H1 (cell line): ENCODE measurements around the gene CFP. TPM values are rescaled to one million over a fixed set of nuclear protein-coding genes. Genes with fewer than 3 reads are reported as not detected.

ENCODE experiments used
- BACH1 ChIP-seq: IDR thresholded peaks from 2 replicates; pipeline ENCODE4 v1.6.1; 2012; ENCODE audit warnings: low read length, improper control_type of control experiment
- EP300 ChIP-seq, 2 experiments: IDR thresholded peaks; 1 replicate in 1 of 2; 2 replicates in 1 of 2; pipeline ENCODE4 v1.6.1; 2011 to 2012; ENCODE audit warnings: low read depth in 2 of 2, low read length in 2 of 2, mild to moderate bottlenecking in 2 of 2, borderline replicate concordance in 1 of 2, inconsistent platforms in 1 of 2, moderate library complexity in 1 of 2
- HDAC2 ChIP-seq, 2 experiments: fragments of 300-600 bp in 1 of 2; sonication (generic) in 1 of 2; IDR thresholded peaks; 2 replicates each; pipeline ENCODE4 v1.6.1; 2011 to 2012; ENCODE audit warnings: low read depth in 2 of 2, low read length in 2 of 2, mild to moderate bottlenecking in 2 of 2, moderate library complexity in 2 of 2, borderline replicate concordance in 1 of 2, inconsistent platforms in 1 of 2
- PHF8 ChIP-seq: fragments of 200-600 bp; sonication (generic); conservative IDR thresholded peaks from 2 replicates; pipeline ENCODE4 v1.7.1; 2012; ENCODE audit warnings: low read depth, mild to moderate bottlenecking, inconsistent platforms, low read length, moderate library complexity
- POLR2A ChIP-seq, 2 experiments: IDR thresholded peaks; 1 replicate in 1 of 2; 2 replicates in 1 of 2; pipeline ENCODE4 v1.6.1; 2011; ENCODE audit warnings: low read depth in 2 of 2, low read length in 2 of 2, mild to moderate bottlenecking in 2 of 2; ENCODE audit errors: control extremely low read depth in 1 of 2
- POLR2AphosphoS5 ChIP-seq: IDR thresholded peaks from 2 replicates; pipeline ENCODE4 v1.6.1; 2011; ENCODE audit warnings: low read depth, low read length
- SP1 ChIP-seq: IDR thresholded peaks from 2 replicates; pipeline ENCODE4 v1.6.1; 2011; ENCODE audit warnings: low read depth, low read length
- TAF1 ChIP-seq: IDR thresholded peaks from 2 replicates; pipeline ENCODE4 v1.6.1; 2011; ENCODE audit warnings: mild to moderate bottlenecking, low read depth, low read length
- TAF7 ChIP-seq: optimal IDR thresholded peaks from 2 replicates; pipeline ENCODE3; 2011; ENCODE audit warnings: low read depth, mild to moderate bottlenecking, inconsistent platforms, low read length, moderate library complexity, borderline replicate concordance
- polyA plus RNA-seq, 7 experiments: library from polyadenylated mRNA; depleted of rRNA in 3 of 7; stranded (reverse) in 5 of 7; unstranded in 2 of 7; fragments of >200 nt in 5 of 7; fragments of 200-250 nt in 2 of 7; gene quantifications; 1 replicate in 5 of 7; 2 replicates in 1 of 7; 4 replicates in 1 of 7; pipeline versions ENCODE4 v1.2.1 to v1.2.3, GENCODE V29; 2011 to 2013; ENCODE audit warnings: missing spikeins in 2 of 7, mixed read lengths in 2 of 7
- total RNA-seq: library from RNA; stranded (reverse); fragmentation: NEBNext Ultra II Directional; extraction: Animal tissue kit (Norgen Biotek cat#: 25700); gene quantifications from 2 replicates; pipeline ENCODE4 v1.2.1, GENCODE V29; 2021
- TF ChIP-seq, protein P1 (sequence below): IDR thresholded peaks from 2 replicates; pipeline ENCODE4 v1.6.1; 2012; ENCODE audit warnings: inconsistent platforms

The CFP gene
- total and polyA plus RNA-seq, 2 of the 8 experiments (the other 6 are each of a cell fraction or from before 2014, with no cell fraction given): 0.76 to 2.2 TPM

DNA sequence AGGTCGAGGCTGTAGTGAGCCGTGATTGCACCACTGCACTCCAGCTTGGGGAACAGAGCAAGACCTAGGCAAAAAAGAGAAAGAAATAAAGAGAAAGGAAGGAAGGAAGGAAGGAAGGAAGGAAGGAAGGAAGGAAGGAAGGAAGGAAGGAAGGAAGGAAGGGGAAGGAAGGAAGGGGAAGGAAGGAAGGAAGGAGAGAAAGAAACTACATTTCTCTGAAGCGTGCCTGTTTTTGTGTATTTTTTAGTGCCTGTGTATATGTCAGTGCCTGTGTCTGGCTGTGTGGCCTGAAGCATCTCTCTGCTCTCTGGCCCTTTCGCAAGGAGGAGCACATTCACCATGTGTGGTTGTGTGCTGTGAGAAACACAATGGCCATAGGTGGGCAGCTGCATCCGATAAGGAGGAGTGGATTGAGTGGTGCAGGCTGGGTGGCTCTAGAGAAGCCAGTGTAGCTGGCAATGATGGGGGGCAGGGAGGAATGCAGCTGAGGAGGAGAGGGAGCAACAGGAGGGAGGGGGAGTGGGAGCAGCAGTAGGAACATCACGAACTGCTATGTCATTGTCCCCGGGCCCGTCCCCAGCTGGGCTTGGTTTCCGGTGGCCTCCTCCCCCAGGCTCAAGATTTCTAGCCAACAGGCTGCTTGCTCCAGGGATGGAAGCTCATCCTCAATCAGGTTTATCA lies 21.5 kb downstream of the CFP start (continued):
- TF ChIP-seq BACH1 (peak; percentile 43), TAF1 (0 out of 2 replicates have a peak, but pooled peaks have one; percentile 26), HDAC2 (IDR thresholded peaks at IDR 0.05; ENCODE audit: borderline replicate concordance in 1 of 2, low read depth in 2 of 2, low read length in 2 of 2) (no peak), POLR2A (IDR thresholded peaks at IDR 0.05; ENCODE audit: control extremely low read depth in 1 of 2, low read depth in 2 of 2, low read length in 2 of 2) (0 out of 3 replicates have a peak, but pooled peaks of 1 of the 2 experiments have one; percentile 36), POLR2AphosphoS5 (peak; percentile 61; the same call in 1 of the 2 replicates), TAF7 (no peak), PHF8 (no peak), SP1 (0 out of 2 replicates have a peak, but pooled peaks have one; percentile 44), EP300 (IDR thresholded peaks at IDR 0.05; ENCODE audit: borderline replicate concordance in 1 of 2, low read depth in 2 of 2, low read length in 2 of 2) (peak in 1 of 2 experiments; percentile 63; a peak in 1 of 3 replicates)
- TF ChIP-seq, protein P1, sequence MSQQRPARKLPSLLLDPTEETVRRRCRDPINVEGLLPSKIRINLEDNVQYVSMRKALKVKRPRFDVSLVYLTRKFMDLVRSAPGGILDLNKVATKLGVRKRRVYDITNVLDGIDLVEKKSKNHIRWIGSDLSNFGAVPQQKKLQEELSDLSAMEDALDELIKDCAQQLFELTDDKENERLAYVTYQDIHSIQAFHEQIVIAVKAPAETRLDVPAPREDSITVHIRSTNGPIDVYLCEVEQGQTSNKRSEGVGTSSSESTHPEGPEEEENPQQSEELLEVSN: no peak
